GM10266 (cell line): ENCODE data around the gene SLC4A1.

Experiments used
- DNase-seq: peaks from one replicate; pipeline ENCODE4 v3.0.0; 2012; ENCODE audit errors: extremely low spot score
- CTCF ChIP-seq: IDR thresholded peaks from 2 replicates; pipeline ENCODE4 v1.5.1; 2012; ENCODE audit warnings: mild to moderate bottlenecking, low read depth; ENCODE audit not compliant: control insufficient read depth, insufficient read depth; ENCODE audit errors: missing control alignments

The SLC4A1 gene

GRCh38 chr17:44273607-44274006, 5.7 kb upstream of the SLC4A1 start:
- no peak for TF ChIP-seq CTCF
- DNase-seq: no peak

GRCh38 chr17:44272954-44273353, 5.0 kb upstream of the SLC4A1 start:
- no peak for DNase-seq
- no peak for TF ChIP-seq CTCF

GRCh38 chr17:44272321-44272951, 4.5 kb upstream of the SLC4A1 start:
- DNase-seq: no peak
- no peak for TF ChIP-seq CTCF

- DNase-seq: no peak
- no peak for TF ChIP-seq CTCF
Measured at GRCh38 chr17:44269535-44270240, 1.8 kb upstream of the SLC4A1 start.

- no peak for DNase-seq
- no peak for TF ChIP-seq CTCF
Measured at GRCh38 chr17:44268709-44269534, 987 bp upstream of the SLC4A1 start.

- DNase-seq: no peak
- no peak for TF ChIP-seq CTCF
Measured at GRCh38 chr17:44267165-44267455, 825 bp downstream of the SLC4A1 start.

GRCh38 chr17:44266402-44267164, 1.4 kb downstream of the SLC4A1 start:
- DNase-seq: no peak
- TF ChIP-seq CTCF: no peak
